ENCODE measurements around the gene ADIG. TPM values are rescaled to one million over a fixed set of nuclear protein-coding genes. Genes with fewer than 3 reads are reported as not detected.

ADIG gene
- total and polyA plus RNA-seq, 2 of the 8 experiments (the other 6 are each of a cell fraction or from before 2014, with no cell fraction given), result not detected

- Histone ChIP-seq H4K91ac (replicated peaks; ENCODE audit: insufficient read length, low read length) (peak overlapping the region; percentile 5), H3K36me3 (ENCODE audit: control insufficient read depth in 2 of 4, insufficient read depth in 4 of 4, low read length in 3 of 4) (no peaks in the 10 kb centered on the region), H3K79me1 (ENCODE audit: low read depth, low read length) (no peaks in the 10 kb centered on the region), H2AFZ (ENCODE audit: low read length) (no peak overlapping the region), H3K4ac (replicated peaks; ENCODE audit: insufficient read length, low read depth, low read length) (no peak overlapping the region), H3K9ac (replicated peaks in 1 of 4; ENCODE audit: extremely low read depth in 1 of 4, low read depth in 3 of 4, low read length in 3 of 4) (no peak overlapping the region), H3K14ac (ENCODE audit: insufficient read length) (no peak overlapping the region), H3K23ac (ENCODE audit: insufficient read length) (no peak overlapping the region), H2BK5ac (ENCODE audit: low read depth, low read length) (peak overlapping the region; percentile 4; the same call in 1 of the 2 replicates), H2BK12ac (ENCODE audit: low read depth, low read length) (peak overlapping the region; percentile 87; the same call in 1 of the 2 replicates), H3K4me1 (replicated peaks in 1 of 4; ENCODE audit: control insufficient read depth in 3 of 4, insufficient read depth in 4 of 4, low read length in 3 of 4) (peaks cover 0 to 16% (median 12%) of the 10 kb centered on the region in 4 experiments; a peak in 6 of 7 replicates), H4K20me1 (replicated peaks in 1 of 2; ENCODE audit: control insufficient read depth in 1 of 2, insufficient read depth in 2 of 2, low read length in 2 of 2) (no peaks in the 10 kb centered on the region), H3K56ac (replicated peaks; ENCODE audit: insufficient read length, low read depth, low read length) (no peak overlapping the region), H3K79me2 (ENCODE audit: control insufficient read depth in 1 of 2, insufficient read depth in 2 of 2, low read length in 2 of 2) (no peaks in the 10 kb centered on the region), H3K27me3 (replicated peaks in 1 of 4; ENCODE audit: control insufficient read depth in 3 of 4, extremely low read depth in 1 of 4, insufficient read depth in 3 of 4, low read length in 3 of 4) (peaks cover 0 to 9% (median 4%) of the 10 kb centered on the region in 4 experiments; a peak in 4 of 7 replicates), H3K4me2 (ENCODE audit: insufficient read depth in 1 of 2, low read depth in 2 of 2, low read length in 2 of 2) (no peak overlapping the region), H2AK5ac (ENCODE audit: low read depth, low read length) (no peak overlapping the region), H4K5ac (ENCODE audit: insufficient read length, low read depth, low read length) (no peak overlapping the region), H2BK15ac (ENCODE audit: low read length) (no peak overlapping the region), H2BK120ac (replicated peaks; ENCODE audit: low read depth, low read length) (peak overlapping the region; percentile 43), H2BK20ac (ENCODE audit: low read length) (peak overlapping the region; percentile 28; the same call in 1 of the 2 replicates), H3K4me3 (ENCODE audit: extremely low read depth in 1 of 4, insufficient read depth in 2 of 4, low read depth in 3 of 4, low read length in 4 of 4) (no peak overlapping the region), H3K23me2 (ENCODE audit: low read depth, low read length) (peaks cover 8% of the 10 kb centered on the region; the same call in 1 of the 2 replicates), H3K27ac (ENCODE audit: low read depth, low read length) (no peak overlapping the region), H3K18ac (ENCODE audit: extremely low read depth, low read length) (no peak overlapping the region; the same call in 1 of the 2 replicates), H4K8ac (ENCODE audit: extremely low read depth, insufficient read depth, low read length) (0 out of 2 replicates have a peak overlapping the region, but pooled peaks have one; percentile 28), H3K9me3 (ENCODE audit: insufficient read depth in 2 of 2, low read depth in 1 of 2, low read length in 1 of 2) (no peaks in the 10 kb centered on the region)
- WGBS, 2 experiments (ENCODE audit: extremely low coverage in 1 of 2, insufficient coverage in 1 of 2, insufficient read length in 1 of 2, insufficient replicate concordance in 2 of 2, low coverage in 1 of 2, low lambda C conversion rate in 2 of 2, missing lambda C conversion rate in 1 of 2), result 77% methylated on average over 9 of the region's 9 CpGs; no CpG with 5 or more reads in 1 of the 2 experiments
- no peak for DNase-seq (ENCODE audit: low read depth in 1 of 2, low spot score in 2 of 2)
- TF ChIP-seq CREB1 (IDR thresholded peaks at IDR 0.05), result no peak
- TF ChIP-seq TEAD4 (IDR thresholded peaks at IDR 0.05; ENCODE audit: low read depth, low read length), result peak; percentile 36; the same call in 1 of the 2 replicates
- peak; percentile 58 for TF ChIP-seq ASH2L (IDR thresholded peaks at IDR 0.05; ENCODE audit: low read length)
- no peak for FAIRE-seq
- ChIA-PET POLR2A (ENCODE audit: partially characterized antibody) (interaction anchor here (0.8 kb wide), 1 partner anchor 15 kb away, joined by 3 read pairs; no protein-coding TSS in a partner anchor), CTCF (ENCODE audit: partially characterized antibody) (interaction anchor here (1.4 kb wide), 1 partner anchor 23 kb away, joined by 3 read pairs; no protein-coding TSS in a partner anchor)
Observed at GRCh38 chr20:38599410-38599882, 18.4 kb downstream of the ADIG start.
